SK-N-SH (cell line): Measurements from ENCODE around the gene B3GALT6.

Experiments
- EP300 ChIP-seq, 2 experiments: IDR thresholded peaks; 2 replicates each; pipeline versions ENCODE4 v1.4.0 to v1.6.1; 2012; ENCODE audit warnings: borderline replicate concordance in 1 of 2, low read depth in 1 of 2, low read length in 1 of 2
- NRF1 ChIP-seq: IDR thresholded peaks from 2 replicates; pipeline ENCODE4 v1.6.1; 2012; ENCODE audit warnings: low read depth, mild to moderate bottlenecking, low read length
- POLR2AphosphoS5 ChIP-seq: IDR thresholded peaks from 2 replicates; pipeline ENCODE4 v1.6.1; 2012; ENCODE audit warnings: low read depth, low read length
- SIN3A ChIP-seq: IDR thresholded peaks from 2 replicates; pipeline ENCODE4 v1.6.1; 2012; ENCODE audit warnings: low read depth, mild to moderate bottlenecking, low read length, moderate library complexity, borderline replicate concordance
- YY1 ChIP-seq: IDR thresholded peaks from 2 replicates; pipeline ENCODE4 v1.4.0; 2012; ENCODE audit warnings: low read depth, mild to moderate bottlenecking
- TF ChIP-seq, protein P1 (sequence below): fragments of 200-600 bp; sonication (generic); IDR thresholded peaks from 2 replicates; pipeline ENCODE4 v1.6.1; 2017; ENCODE audit warnings: antibody characterized with exemption, mild to moderate bottlenecking, moderate library complexity
- TF ChIP-seq, protein P2 (sequence below): IDR thresholded peaks from 2 replicates; pipeline ENCODE4 v1.4.0; 2012; ENCODE audit warnings: low read depth
- TF ChIP-seq, protein P3 (sequence below): IDR thresholded peaks from 2 replicates; pipeline ENCODE4 v1.4.0; 2012; ENCODE audit warnings: low read depth, borderline replicate concordance

DNA sequence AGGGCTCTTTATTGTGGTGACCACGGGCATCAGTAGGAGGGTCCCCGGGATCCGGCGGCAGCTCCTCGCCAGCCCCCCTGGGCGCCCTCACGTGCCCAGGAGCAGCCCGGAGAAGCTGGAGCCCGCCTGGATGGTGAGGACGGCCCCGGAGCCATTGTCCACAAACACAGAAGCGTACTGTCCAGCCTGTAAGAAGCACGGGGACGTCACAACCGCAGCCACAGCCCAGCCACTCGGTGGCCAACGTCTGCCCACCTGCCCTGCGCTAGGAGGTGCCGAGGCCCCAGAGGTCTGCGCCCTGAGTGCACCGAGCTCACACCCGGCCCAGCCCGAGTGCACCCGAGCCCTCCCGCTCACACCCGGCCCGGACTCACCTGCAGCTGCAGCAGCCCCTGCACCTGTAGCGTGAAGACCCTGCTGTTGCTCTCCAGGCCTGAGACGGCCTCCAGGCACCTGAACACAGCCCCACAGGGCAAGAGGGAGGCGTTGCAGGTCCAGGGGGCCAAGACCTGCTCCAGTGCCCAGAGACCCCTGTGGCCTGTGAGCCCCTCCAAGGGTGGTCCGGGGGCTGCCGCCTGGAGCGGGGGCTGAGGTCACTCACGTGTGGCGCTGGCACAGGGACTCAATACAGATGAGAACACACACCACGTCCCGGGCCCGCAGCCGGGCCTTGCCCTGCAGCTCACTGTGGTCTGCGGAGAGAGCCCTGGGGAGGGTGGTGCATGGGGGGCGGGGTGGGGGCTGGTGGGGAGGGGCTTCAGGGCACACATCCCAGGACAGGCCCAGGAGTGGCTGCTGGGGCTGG is 10.6 kb downstream of the B3GALT6 start:
- TF ChIP-seq, protein P1, sequence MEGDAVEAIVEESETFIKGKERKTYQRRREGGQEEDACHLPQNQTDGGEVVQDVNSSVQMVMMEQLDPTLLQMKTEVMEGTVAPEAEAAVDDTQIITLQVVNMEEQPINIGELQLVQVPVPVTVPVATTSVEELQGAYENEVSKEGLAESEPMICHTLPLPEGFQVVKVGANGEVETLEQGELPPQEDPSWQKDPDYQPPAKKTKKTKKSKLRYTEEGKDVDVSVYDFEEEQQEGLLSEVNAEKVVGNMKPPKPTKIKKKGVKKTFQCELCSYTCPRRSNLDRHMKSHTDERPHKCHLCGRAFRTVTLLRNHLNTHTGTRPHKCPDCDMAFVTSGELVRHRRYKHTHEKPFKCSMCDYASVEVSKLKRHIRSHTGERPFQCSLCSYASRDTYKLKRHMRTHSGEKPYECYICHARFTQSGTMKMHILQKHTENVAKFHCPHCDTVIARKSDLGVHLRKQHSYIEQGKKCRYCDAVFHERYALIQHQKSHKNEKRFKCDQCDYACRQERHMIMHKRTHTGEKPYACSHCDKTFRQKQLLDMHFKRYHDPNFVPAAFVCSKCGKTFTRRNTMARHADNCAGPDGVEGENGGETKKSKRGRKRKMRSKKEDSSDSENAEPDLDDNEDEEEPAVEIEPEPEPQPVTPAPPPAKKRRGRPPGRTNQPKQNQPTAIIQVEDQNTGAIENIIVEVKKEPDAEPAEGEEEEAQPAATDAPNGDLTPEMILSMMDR: no peak
- TF ChIP-seq POLR2AphosphoS5 (no peak), SIN3A (no peak), YY1 (no peak), NRF1 (no peak), EP300 (IDR thresholded peaks at IDR 0.05; ENCODE audit: borderline replicate concordance in 1 of 2, low read depth in 1 of 2, low read length in 1 of 2) (no peak)
- TF ChIP-seq, protein P2, sequence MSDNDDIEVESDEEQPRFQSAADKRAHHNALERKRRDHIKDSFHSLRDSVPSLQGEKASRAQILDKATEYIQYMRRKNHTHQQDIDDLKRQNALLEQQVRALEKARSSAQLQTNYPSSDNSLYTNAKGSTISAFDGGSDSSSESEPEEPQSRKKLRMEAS: no peak
- TF ChIP-seq, protein P3, sequence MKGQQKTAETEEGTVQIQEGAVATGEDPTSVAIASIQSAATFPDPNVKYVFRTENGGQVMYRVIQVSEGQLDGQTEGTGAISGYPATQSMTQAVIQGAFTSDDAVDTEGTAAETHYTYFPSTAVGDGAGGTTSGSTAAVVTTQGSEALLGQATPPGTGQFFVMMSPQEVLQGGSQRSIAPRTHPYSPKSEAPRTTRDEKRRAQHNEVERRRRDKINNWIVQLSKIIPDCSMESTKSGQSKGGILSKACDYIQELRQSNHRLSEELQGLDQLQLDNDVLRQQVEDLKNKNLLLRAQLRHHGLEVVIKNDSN: no peak
